Upper lobe of left lung (tissue), 4 donors: ENCODE measurements around the gene FLYWCH2.

Source experiments
- POLR2A ChIP-seq, 4 donors: fragments of 450-650 bp; IDR thresholded peaks; one replicate each; pipeline ENCODE4 v1.5.1; 2016 to 2017; ENCODE audit warnings: antibody characterized with exemption in 4 of 4, mild to moderate bottlenecking in 2 of 4
- TF ChIP-seq, protein P1 (sequence below), 6 experiments: fragments of 450-650 bp in 4 of 6; fragments of 200-600 bp in 2 of 6; sonication (generic) in 2 of 6; IDR thresholded peaks; one replicate each; pipeline ENCODE4 v1.5.1; 2016 to 2019; ENCODE audit warnings: antibody characterized with exemption in 6 of 6

DNA sequence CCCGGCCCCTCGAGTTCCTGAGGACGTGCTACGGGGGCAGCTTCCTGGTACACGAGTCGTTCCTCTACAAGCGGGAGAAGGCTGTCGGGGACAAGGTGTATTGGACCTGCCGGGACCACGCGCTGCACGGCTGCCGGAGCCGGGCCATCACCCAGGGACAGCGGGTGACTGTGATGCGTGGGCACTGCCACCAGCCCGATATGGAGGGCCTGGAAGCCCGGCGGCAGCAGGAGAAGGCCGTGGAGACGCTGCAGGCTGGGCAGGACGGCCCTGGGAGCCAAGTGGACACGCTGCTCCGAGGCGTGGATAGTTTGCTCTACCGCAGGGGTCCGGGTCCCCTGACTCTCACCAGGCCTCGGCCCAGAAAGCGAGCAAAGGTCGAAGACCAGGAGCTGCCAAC lies 50.1 kb downstream of the FLYWCH2 start:
- TF ChIP-seq, protein P1, sequence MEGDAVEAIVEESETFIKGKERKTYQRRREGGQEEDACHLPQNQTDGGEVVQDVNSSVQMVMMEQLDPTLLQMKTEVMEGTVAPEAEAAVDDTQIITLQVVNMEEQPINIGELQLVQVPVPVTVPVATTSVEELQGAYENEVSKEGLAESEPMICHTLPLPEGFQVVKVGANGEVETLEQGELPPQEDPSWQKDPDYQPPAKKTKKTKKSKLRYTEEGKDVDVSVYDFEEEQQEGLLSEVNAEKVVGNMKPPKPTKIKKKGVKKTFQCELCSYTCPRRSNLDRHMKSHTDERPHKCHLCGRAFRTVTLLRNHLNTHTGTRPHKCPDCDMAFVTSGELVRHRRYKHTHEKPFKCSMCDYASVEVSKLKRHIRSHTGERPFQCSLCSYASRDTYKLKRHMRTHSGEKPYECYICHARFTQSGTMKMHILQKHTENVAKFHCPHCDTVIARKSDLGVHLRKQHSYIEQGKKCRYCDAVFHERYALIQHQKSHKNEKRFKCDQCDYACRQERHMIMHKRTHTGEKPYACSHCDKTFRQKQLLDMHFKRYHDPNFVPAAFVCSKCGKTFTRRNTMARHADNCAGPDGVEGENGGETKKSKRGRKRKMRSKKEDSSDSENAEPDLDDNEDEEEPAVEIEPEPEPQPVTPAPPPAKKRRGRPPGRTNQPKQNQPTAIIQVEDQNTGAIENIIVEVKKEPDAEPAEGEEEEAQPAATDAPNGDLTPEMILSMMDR (IDR thresholded peaks at IDR 0.05) = no peak
- no peak for TF ChIP-seq POLR2A (IDR thresholded peaks at IDR 0.05)
